Kidney epithelial cell (primary cell): ENCODE data around the gene SYT10. TPM values are rescaled to one million over a fixed set of nuclear protein-coding genes. Genes with fewer than 3 reads are reported as not detected.

Experiments used
- DNase-seq: peaks from one replicate; pipeline ENCODE4 v3.0.0-alpha.2; 2010; ENCODE audit warnings: low read depth
- H3K27me3 ChIP-seq: 2 replicates; pipeline ENCODE4 v1.6.0; 2011; ENCODE audit warnings: low read length; ENCODE audit not compliant: control insufficient read depth, insufficient read depth
- H3K36me3 ChIP-seq: 2 replicates; pipeline ENCODE4 v1.5.1; 2011; ENCODE audit warnings: low read length; ENCODE audit not compliant: control insufficient read depth, insufficient read depth
- H3K4me3 ChIP-seq: 2 replicates; pipeline ENCODE4 v1.5.1; 2011; ENCODE audit warnings: low read depth, mild to moderate bottlenecking, control low read depth, low read length
- CTCF ChIP-seq: IDR thresholded peaks from 2 replicates; pipeline ENCODE4 v1.5.1; 2011; ENCODE audit warnings: mild to moderate bottlenecking, moderate library complexity, low read length, control low read depth, inconsistent platforms; ENCODE audit not compliant: insufficient read depth, poor library complexity, severe bottlenecking
- total RNA-seq: library from RNA; depleted of rRNA; stranded (reverse); fragments of >200 nt; gene quantifications from 2 replicates; pipeline ENCODE4 v1.2.3, GENCODE V29; 2015

SYT10 gene
- not detected in 2 replicates for total RNA-seq

GRCh38 chr12:33439587-33440011, at the start of gene SYT10:
Gene SYT10, minus strand, starts transcription at chr12:33439819. Its CDS starts 297 bp downstream, at chr12:33439522.
- no peak for DNase-seq

GRCh38 chr12:33488036-33488435, 48.4 kb upstream of the SYT10 start:
- Histone ChIP-seq H3K4me3 (no peak overlapping the region), H3K36me3 (no peaks in the 10 kb centered on the region), H3K27me3 (no peaks in the 10 kb centered on the region)
- no peak for TF ChIP-seq CTCF
- no peak for DNase-seq

More at GRCh38 chr12:33439587-33440011, at the start of gene SYT10:
- H3K27me3 ChIP-seq: peaks cover 33% of the 10 kb centered on the region
- H3K4me3 ChIP-seq: peak within 1 kb of the TSS; percentile 28
- no peaks in the 10 kb centered on the region for H3K36me3 ChIP-seq
- no peak for TF ChIP-seq CTCF

GRCh38 chr12:33486058-33486457, 46.4 kb upstream of the SYT10 start:
- Histone ChIP-seq H3K27me3 (no peaks in the 10 kb centered on the region), H3K36me3 (no peaks in the 10 kb centered on the region), H3K4me3 (no peak overlapping the region)
- no peak for TF ChIP-seq CTCF
- DNase-seq: no peak

GRCh38 chr12:33484161-33484560, 44.5 kb upstream of the SYT10 start:
- no peak for DNase-seq
- no peaks in the 10 kb centered on the region for H3K27me3 ChIP-seq
- H3K36me3 ChIP-seq: no peaks in the 10 kb centered on the region
- no peak overlapping the region for H3K4me3 ChIP-seq
- TF ChIP-seq CTCF: no peak

GRCh38 chr12:33480366-33480765, 40.7 kb upstream of the SYT10 start:
- Histone ChIP-seq H3K4me3 (no peak overlapping the region), H3K27me3 (no peaks in the 10 kb centered on the region), H3K36me3 (no peaks in the 10 kb centered on the region)
- no peak for DNase-seq
- no peak for TF ChIP-seq CTCF

- TF ChIP-seq CTCF: no peak
- H3K27me3 ChIP-seq: no peaks in the 10 kb centered on the region
- DNase-seq: no peak
Observed at GRCh38 chr12:33476058-33476457, 36.4 kb upstream of the SYT10 start.

More at GRCh38 chr12:33476058-33476457, 36.4 kb upstream of the SYT10 start:
- Histone ChIP-seq H3K36me3 (no peaks in the 10 kb centered on the region), H3K4me3 (no peak overlapping the region)
